ENCODE data around the gene GPC5.

GPC5 gene

DNA sequence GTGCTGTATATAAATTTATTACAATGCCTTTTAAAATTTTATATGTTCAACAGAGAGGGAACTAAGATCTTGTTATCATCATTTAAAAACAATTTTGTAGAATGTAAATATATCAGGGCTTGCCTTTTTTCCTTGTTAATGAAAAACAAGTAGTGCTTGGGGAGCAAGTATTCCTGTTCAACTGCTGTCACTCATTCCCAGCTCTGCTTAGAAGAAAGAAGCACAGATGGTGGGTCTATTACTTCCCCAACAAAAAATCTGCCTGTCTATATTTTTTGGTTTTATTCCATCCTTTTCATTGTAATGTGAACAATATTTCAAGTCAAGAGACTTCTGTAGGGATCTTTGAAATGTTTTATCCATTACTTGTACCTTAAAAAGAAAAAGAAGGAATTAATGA, 503.9 kb downstream of the GPC5 start:
- Histone ChIP-seq H3K4me3 (no peak overlapping the region), H3K27ac (no peak overlapping the region)
- TF ChIP-seq, protein P1, sequence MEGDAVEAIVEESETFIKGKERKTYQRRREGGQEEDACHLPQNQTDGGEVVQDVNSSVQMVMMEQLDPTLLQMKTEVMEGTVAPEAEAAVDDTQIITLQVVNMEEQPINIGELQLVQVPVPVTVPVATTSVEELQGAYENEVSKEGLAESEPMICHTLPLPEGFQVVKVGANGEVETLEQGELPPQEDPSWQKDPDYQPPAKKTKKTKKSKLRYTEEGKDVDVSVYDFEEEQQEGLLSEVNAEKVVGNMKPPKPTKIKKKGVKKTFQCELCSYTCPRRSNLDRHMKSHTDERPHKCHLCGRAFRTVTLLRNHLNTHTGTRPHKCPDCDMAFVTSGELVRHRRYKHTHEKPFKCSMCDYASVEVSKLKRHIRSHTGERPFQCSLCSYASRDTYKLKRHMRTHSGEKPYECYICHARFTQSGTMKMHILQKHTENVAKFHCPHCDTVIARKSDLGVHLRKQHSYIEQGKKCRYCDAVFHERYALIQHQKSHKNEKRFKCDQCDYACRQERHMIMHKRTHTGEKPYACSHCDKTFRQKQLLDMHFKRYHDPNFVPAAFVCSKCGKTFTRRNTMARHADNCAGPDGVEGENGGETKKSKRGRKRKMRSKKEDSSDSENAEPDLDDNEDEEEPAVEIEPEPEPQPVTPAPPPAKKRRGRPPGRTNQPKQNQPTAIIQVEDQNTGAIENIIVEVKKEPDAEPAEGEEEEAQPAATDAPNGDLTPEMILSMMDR (IDR thresholded peaks at IDR 0.05) = no peak
- no peak for DNase-seq (ENCODE audit: low spot score)

DNA sequence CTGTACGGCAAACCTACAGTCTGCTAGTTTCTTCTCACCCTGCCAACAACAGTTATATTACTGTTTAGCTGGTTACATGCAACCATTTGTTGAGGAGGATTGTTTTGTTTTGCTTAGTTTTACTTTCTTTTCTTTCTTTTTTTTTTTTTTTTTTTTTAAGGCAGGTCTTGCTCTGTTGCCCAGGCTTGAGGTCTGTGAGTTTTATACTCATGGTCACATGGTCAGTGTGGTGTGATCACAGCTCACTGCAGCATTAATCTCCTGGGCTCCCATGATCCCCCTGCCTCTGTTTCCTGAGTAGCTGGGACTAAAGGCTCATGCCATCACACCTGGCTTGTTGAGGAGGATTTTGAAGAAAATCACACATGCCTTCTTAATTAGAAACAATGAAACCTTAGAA, 505.6 kb downstream of the GPC5 start:
- DNase-seq (ENCODE audit: low spot score) = no peak
- no peak overlapping the region for H3K4me3 ChIP-seq
- H3K27ac ChIP-seq = no peak overlapping the region
- TF ChIP-seq, protein P1 (IDR thresholded peaks at IDR 0.05) = no peak

DNA sequence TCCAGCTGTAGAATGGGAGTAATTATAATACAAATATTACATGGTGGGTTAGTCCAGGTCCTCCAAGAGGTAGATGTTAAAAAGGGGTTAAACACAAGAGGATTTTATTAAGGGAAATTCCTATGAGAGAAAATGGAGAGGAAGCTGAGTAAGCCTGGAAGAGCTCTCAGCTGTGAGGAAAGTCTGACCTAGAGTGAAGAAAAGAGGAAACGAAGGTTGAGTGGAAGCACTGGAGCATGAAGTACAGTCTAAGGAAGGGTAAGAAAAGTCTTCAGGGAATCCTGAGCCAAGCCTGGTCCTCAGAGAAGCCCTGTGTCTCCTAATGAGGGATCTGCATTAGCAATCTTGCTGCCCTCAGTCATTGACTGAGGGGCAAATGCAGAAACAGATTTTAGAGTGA, 506.2 kb downstream of the GPC5 start:
- DNase-seq (ENCODE audit: low spot score) = no peak
- TF ChIP-seq, protein P1 (IDR thresholded peaks at IDR 0.05) = no peak
- H3K4me3 ChIP-seq = no peak overlapping the region
- H3K27ac ChIP-seq = no peak overlapping the region

DNA sequence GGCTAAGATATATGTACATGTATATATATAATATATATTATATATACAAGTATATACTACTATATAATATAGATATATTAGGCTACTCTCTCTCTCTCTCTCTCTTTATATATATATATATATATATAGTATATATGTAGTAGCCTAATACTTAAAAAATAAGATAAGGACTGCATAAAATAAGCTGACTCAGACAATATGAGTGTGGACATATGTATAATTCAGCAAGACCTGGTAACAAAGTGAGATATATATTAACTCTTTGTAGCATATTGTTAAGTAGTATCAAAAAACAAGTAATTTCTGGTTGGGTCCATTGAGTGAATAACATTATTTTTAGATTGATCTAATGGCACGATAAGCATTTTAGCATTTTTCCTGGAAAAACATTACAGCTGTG, 509.0 kb downstream of the GPC5 start:
- DNase-seq (ENCODE audit: low spot score) = no peak
- TF ChIP-seq, protein P1 (IDR thresholded peaks at IDR 0.05) = no peak
- H3K27ac ChIP-seq = no peak overlapping the region
- no peak overlapping the region for H3K4me3 ChIP-seq

DNA sequence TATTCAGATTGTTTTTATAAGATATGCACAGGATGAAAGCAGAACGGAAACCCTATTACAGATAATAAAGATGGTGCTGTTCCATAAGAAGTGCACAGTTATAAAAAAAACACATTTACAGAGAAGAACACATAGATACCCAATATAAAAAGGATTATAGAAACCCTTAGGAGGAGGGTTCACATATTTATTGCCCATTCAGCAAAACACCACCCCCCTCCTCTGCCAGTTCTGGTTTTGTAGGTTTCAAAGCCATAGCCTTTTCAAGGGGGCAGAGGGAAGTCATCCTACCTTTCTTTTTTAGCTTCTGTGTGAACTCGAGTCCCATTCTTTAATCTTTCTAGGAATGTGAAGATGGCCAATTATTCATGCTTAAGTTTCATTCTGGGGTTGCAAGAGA, 511.2 kb downstream of the GPC5 start:
- H3K4me3 ChIP-seq = no peak overlapping the region
- TF ChIP-seq, protein P1 (IDR thresholded peaks at IDR 0.05) = no peak
- no peak overlapping the region for H3K27ac ChIP-seq
- DNase-seq (ENCODE audit: low spot score) = no peak

DNA sequence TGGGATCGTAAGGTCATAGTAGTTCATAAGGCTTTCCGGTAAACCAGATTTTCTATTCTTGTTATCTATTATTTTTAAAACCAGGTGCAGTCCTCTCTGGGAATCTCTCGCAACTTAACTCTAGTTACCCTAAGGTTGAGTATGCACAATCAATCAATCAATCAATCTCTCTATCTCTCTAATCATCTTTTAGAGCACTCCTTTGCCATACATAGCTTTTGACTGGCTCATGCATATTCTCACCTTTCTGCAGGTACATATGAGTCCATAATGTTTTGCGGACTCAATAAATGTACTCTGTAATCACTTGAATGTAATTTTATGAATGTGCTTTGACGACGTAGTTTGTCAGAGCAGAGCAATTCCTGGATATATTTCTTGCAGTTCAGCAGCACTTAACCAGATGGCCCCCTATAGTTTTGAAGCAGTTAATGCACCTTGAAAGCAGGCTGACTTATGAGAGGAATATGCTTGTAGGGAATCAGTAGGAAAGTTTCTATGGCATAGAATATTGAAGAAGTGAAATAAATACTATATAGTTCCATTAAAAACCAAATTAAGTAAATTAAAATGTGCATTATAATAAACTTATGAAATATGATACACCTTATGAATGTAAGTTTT, 524.7 kb downstream of the GPC5 start:
- no peak for DNase-seq (ENCODE audit: low spot score)
- Histone ChIP-seq H3K4me3 (no peak overlapping the region), H3K27ac (no peak overlapping the region)
- TF ChIP-seq, protein P1 (IDR thresholded peaks at IDR 0.05) = no peak

DNA sequence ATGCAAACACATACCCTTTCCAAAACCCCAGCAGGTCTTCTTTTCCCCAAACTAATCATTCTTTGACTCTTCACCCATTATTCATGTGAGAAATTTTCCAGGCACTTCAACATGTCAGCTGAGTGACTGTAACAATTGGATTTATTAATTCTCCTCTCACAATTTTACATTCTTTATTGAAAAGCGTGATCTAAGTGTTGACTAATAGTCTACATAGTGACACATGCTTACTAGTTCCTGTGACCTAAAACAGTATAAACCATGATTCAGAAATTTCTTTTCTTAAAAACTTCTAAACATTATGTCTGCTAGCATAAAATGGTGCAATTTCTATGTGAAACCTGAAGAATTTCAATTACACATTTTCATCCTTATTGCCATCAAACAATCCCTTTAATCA, 532.3 kb downstream of the GPC5 start:
- no peak for DNase-seq (ENCODE audit: low spot score)
- no peak overlapping the region for H3K27ac ChIP-seq
- H3K4me3 ChIP-seq = no peak overlapping the region
- TF ChIP-seq, protein P1 (IDR thresholded peaks at IDR 0.05) = no peak
